Endothelial cell of umbilical vein (primary cell): ENCODE results near the gene CTSD. TPM values are rescaled to one million over a fixed set of nuclear protein-coding genes. Genes with fewer than 3 reads are reported as not detected.

ENCODE experiments used
- BruUV-seq: library from RNA; stranded (reverse); fragments of 400-500 nt; replicated peaks from 2 replicates; lab custom pipeline; 2021; lab: Mats Ljungman, UMichigan
- CTCF ChIA-PET: fragments of 300-600, 350-600 bp; sonication (Branson Sonifier 250); formaldehyde crosslinking; loops from one replicate; lab custom pipeline; 2021; ENCODE audit warnings: antibody characterized with exemption, inconsistent platforms; lab: Charles Lee
- POLR2A ChIA-PET: fragments of 300-600, 350-600 bp; sonication (Branson Sonifier 250); formaldehyde crosslinking; loops from one replicate; lab custom pipeline; 2021; ENCODE audit warnings: antibody characterized with exemption, inconsistent platforms; lab: Charles Lee
- DNase-seq: peaks from one replicate; pipeline ENCODE4 v3.0.0-alpha.2; 2011; ENCODE audit warnings: low read depth, low spot score
- FAIRE-seq: peaks from 2 replicates; lab custom pipeline; 2011; peaks lifted over from hg19 to GRCh38; lab: Jason Lieb, UNC
- H2AFZ ChIP-seq: 2 replicates; pipeline ENCODE4 v1.6.0; 2012; ENCODE audit warnings: low read depth, low read length, control low read depth, inconsistent platforms
- H3K27ac ChIP-seq: 2 replicates; pipeline ENCODE4 v1.5.1; 2011; ENCODE audit warnings: low read depth, mild to moderate bottlenecking, control low read depth, low read length, moderate library complexity; ENCODE audit not compliant: insufficient read depth
- H3K27me3 ChIP-seq, 2 experiments: 2 replicates each; pipeline versions ENCODE4 v1.6.0 to v1.6.1; 2011; ENCODE audit warnings: low read length in 2 of 2, mixed read lengths in 1 of 2; ENCODE audit not compliant: control insufficient read depth in 2 of 2, insufficient read depth in 2 of 2
- H3K36me3 ChIP-seq, 2 experiments: 2 replicates in 1 of 2; 3 replicates in 1 of 2; pipeline ENCODE4 v1.5.1; 2011; ENCODE audit warnings: low read length in 2 of 2, mild to moderate bottlenecking in 1 of 2, moderate library complexity in 1 of 2; ENCODE audit not compliant: control insufficient read depth in 2 of 2, insufficient read depth in 2 of 2; ENCODE audit errors: extremely low read depth in 1 of 2
- H3K4me1 ChIP-seq: 3 replicates; pipeline ENCODE4 v1.5.1; 2011; ENCODE audit warnings: mild to moderate bottlenecking, low read length; ENCODE audit not compliant: control insufficient read depth, insufficient read depth; ENCODE audit errors: extremely low read depth
- H3K4me2 ChIP-seq: 2 replicates; pipeline ENCODE4 v1.6.1; 2011; ENCODE audit warnings: low read length, control low read depth, mixed read lengths; ENCODE audit not compliant: insufficient read depth
- H3K4me3 ChIP-seq, 3 experiments: fragments of 200-600 bp in 1 of 3; sonication (generic), shearing (Covaris generic) in 1 of 3; replicated peaks in 1 of 3; 2 replicates each; pipeline ENCODE4 v1.5.1; 2011 to 2016; ENCODE audit warnings: control low read depth in 3 of 3, low read length in 3 of 3, mild to moderate bottlenecking in 2 of 3, inconsistent platforms in 1 of 3, low read depth in 1 of 3, moderate library complexity in 1 of 3; ENCODE audit not compliant: insufficient read depth in 1 of 3
- H3K79me2 ChIP-seq: 2 replicates; pipeline ENCODE4 v1.6.0; 2012; ENCODE audit warnings: low read length, inconsistent platforms; ENCODE audit not compliant: control insufficient read depth, insufficient read depth
- H3K9ac ChIP-seq: replicated peaks from 2 replicates; pipeline ENCODE3; 2011; ENCODE audit warnings: low read length, control low read depth; ENCODE audit not compliant: insufficient read depth; ENCODE audit errors: extremely low read depth
- H3K9me1 ChIP-seq: replicated peaks from 3 replicates; pipeline ENCODE4 v1.6.0; 2011; ENCODE audit warnings: mild to moderate bottlenecking, low read length; ENCODE audit not compliant: control insufficient read depth, insufficient read depth; ENCODE audit errors: extremely low read depth
- H3K9me3 ChIP-seq: replicated peaks from 2 replicates; pipeline ENCODE4 v1.5.1; 2012; ENCODE audit warnings: low read length, inconsistent platforms; ENCODE audit not compliant: control insufficient read depth, insufficient read depth
- H4K20me1 ChIP-seq: replicated peaks from 2 replicates; pipeline ENCODE3; 2011; ENCODE audit warnings: mild to moderate bottlenecking, low read length; ENCODE audit not compliant: control insufficient read depth, insufficient read depth; ENCODE audit errors: extremely low read depth
- CTCF ChIP-seq, 2 donors: IDR thresholded peaks; 1 replicate in 1 of 2; 2 replicates in 1 of 2; pipeline ENCODE4 v1.5.1; 2011; ENCODE audit warnings: low read length in 2 of 2, mild to moderate bottlenecking in 2 of 2, moderate library complexity in 2 of 2, control low read depth in 1 of 2, inconsistent platforms in 1 of 2, low read depth in 1 of 2; ENCODE audit not compliant: insufficient read depth in 1 of 2; ENCODE audit errors: extremely low read depth in 1 of 2
- EZH2 ChIP-seq: IDR thresholded peaks from 2 replicates; pipeline ENCODE4 v1.6.1; 2012; ENCODE audit warnings: borderline replicate concordance, low read depth, mild to moderate bottlenecking, moderate library complexity, low read length, inconsistent platforms; ENCODE audit not compliant: severe bottlenecking
- FOS ChIP-seq: IDR thresholded peaks from 2 replicates; pipeline ENCODE4 v1.6.1; 2011; ENCODE audit warnings: mild to moderate bottlenecking, low read length, moderate library complexity, borderline replicate concordance; ENCODE audit not compliant: insufficient read depth
- GATA2 ChIP-seq: IDR thresholded peaks from 2 replicates; pipeline ENCODE4 v1.7.0; 2011; ENCODE audit warnings: low read depth, mild to moderate bottlenecking, moderate library complexity, mixed read lengths, low read length; ENCODE audit not compliant: insufficient read length, insufficient read depth
- JUN ChIP-seq: IDR thresholded peaks from 2 replicates; pipeline ENCODE4 v1.6.1; 2011; ENCODE audit warnings: borderline replicate concordance, low read depth; ENCODE audit not compliant: insufficient read length, insufficient read depth
- MYC ChIP-seq: IDR thresholded peaks from one replicate; pipeline ENCODE4 v1.6.1; 2011; ENCODE audit warnings: mild to moderate bottlenecking, low read depth, low read length
- POLR2A ChIP-seq: IDR thresholded peaks from 2 replicates; pipeline ENCODE4 v1.6.1; 2012; ENCODE audit warnings: low read depth, mild to moderate bottlenecking, control low read depth, low read length
- POLR2AphosphoS5 ChIP-seq: IDR thresholded peaks from 2 replicates; pipeline ENCODE4 v1.6.1; 2012; ENCODE audit warnings: low read depth, mild to moderate bottlenecking, control low read depth, low read length, moderate library complexity; ENCODE audit not compliant: insufficient read depth
- dilution Hi-C: fragments of 300-500 bp; cut with MboI; formaldehyde crosslinking; loops from one replicate; pipeline ENCODE4 v1.15.0; 2019; ENCODE audit warnings: low sequenced_read_pairs; ENCODE audit not compliant: extremely low pct_ligation_motif_present
- intact Hi-C: fragments of 100-400 bp; cut with micrococcal nuclease; formaldehyde crosslinking; loops from one replicate; pipeline ENCODE4 v1.10.0; 2022
- polyA plus RNA-seq, 4 experiments: library from polyadenylated mRNA; depleted of rRNA in 3 of 4; stranded (reverse) in 3 of 4; unstranded in 1 of 4; fragments of >200 nt; gene quantifications; 2 replicates each; pipeline versions ENCODE4 v1.2.1 to v1.2.3, GENCODE V29; 2011 to 2012; ENCODE audit warnings: missing spikeins in 1 of 4
- total RNA-seq: library from RNA; stranded (reverse); gene quantifications from 2 replicates; pipeline ENCODE4 v1.2.3, GENCODE V29; 2021
- TF ChIP-seq, protein P1 (sequence below): IDR thresholded peaks from 2 replicates; pipeline ENCODE4 v1.6.1; 2011; ENCODE audit not compliant: insufficient read depth, insufficient read length

The CTSD gene
- total and polyA plus RNA-seq, 2 donors (not counting 3 experiments of a cell fraction or from before 2014, with no cell fraction given) = 215 to 248 TPM

GRCh38 chr11:1744891-1745700, 18.6 kb downstream of the CTSD start:
- Histone ChIP-seq H3K4me1 (no peaks in the 10 kb centered on the region), H3K36me3 (no peaks in the 10 kb centered on the region), H4K20me1 (no peaks in the 10 kb centered on the region), H3K9ac (no peak overlapping the region), H2AFZ (no peak overlapping the region), H3K9me3 (no peaks in the 10 kb centered on the region), H3K27ac (no peak overlapping the region), H3K9me1 (no peaks in the 10 kb centered on the region), H3K4me3 (no peak overlapping the region), H3K4me2 (no peak overlapping the region), H3K79me2 (no peaks in the 10 kb centered on the region), H3K27me3 (peaks cover 13 to 15% of the 10 kb centered on the region in 2 experiments)
- CTCF ChIA-PET = interaction anchor here (1.2 kb wide), 1 partner anchor 137 kb away, joined by 3 read pairs; no protein-coding TSS in a partner anchor
- DNase-seq (no peak), FAIRE-seq (no peak)
- TF ChIP-seq POLR2A (no peak), MYC (no peak), JUN (no peak), EZH2 (no peak), FOS (no peak), POLR2AphosphoS5 (no peak), GATA2 (no peak), CTCF (IDR thresholded peaks at IDR 0.05; ENCODE audit: extremely low read depth in 1 of 2, insufficient read depth in 1 of 2, low read depth in 1 of 2, low read length in 2 of 2) (no peak)
- TF ChIP-seq, protein P1, sequence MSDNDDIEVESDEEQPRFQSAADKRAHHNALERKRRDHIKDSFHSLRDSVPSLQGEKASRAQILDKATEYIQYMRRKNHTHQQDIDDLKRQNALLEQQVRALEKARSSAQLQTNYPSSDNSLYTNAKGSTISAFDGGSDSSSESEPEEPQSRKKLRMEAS = no peak
- no TSS peak for BruUV-seq
- intact Hi-C loops = no loop called here
- dilution Hi-C loops = no loop called here
- POLR2A ChIA-PET = no interaction called here
